Panc1 (cell line): Measurements from ENCODE around the gene SMOC2.

Experiments used
- TCF7L2 ChIP-seq: IDR thresholded peaks from 2 replicates; pipeline ENCODE4 v1.6.1; 2011; ENCODE audit warnings: mild to moderate bottlenecking, low read depth, low read length, inconsistent platforms
- TF ChIP-seq, protein P1 (sequence below): fragments of 450-650 bp; IDR thresholded peaks from 2 replicates; pipeline ENCODE4 v1.5.1; 2017; ENCODE audit warnings: mild to moderate bottlenecking

GRCh38 chr6:168711666-168712300 is 270.8 kb downstream of the SMOC2 start:
- TF ChIP-seq, protein P1, sequence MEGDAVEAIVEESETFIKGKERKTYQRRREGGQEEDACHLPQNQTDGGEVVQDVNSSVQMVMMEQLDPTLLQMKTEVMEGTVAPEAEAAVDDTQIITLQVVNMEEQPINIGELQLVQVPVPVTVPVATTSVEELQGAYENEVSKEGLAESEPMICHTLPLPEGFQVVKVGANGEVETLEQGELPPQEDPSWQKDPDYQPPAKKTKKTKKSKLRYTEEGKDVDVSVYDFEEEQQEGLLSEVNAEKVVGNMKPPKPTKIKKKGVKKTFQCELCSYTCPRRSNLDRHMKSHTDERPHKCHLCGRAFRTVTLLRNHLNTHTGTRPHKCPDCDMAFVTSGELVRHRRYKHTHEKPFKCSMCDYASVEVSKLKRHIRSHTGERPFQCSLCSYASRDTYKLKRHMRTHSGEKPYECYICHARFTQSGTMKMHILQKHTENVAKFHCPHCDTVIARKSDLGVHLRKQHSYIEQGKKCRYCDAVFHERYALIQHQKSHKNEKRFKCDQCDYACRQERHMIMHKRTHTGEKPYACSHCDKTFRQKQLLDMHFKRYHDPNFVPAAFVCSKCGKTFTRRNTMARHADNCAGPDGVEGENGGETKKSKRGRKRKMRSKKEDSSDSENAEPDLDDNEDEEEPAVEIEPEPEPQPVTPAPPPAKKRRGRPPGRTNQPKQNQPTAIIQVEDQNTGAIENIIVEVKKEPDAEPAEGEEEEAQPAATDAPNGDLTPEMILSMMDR = no peak
- TF ChIP-seq TCF7L2 = no peak
